ENCODE results near the gene AIPL1.
A peak's percentile ranks its signal among the peaks of the same experiment; 100 is the strongest.

Gene AIPL1

GRCh38 chr17:6430769-6431168 is 4.2 kb downstream of the AIPL1 start:
- in situ Hi-C loops (cut with MboI; ENCODE audit: low pct_unique_long_range_greater_than_20kb, low sequenced_read_pairs, unreplicated experiment) = loop anchor here (10.0 to 25.0 kb wide), 2 partner anchors 718 to 846 kb away; partner anchors contain the start of gene NLRP1
- no peak for DNase-seq (ENCODE audit: low spot score)
- TF ChIP-seq CTCF (IDR thresholded peaks at IDR 0.05; ENCODE audit: extremely low read depth, insufficient read depth, missing control alignments) = peak; percentile 22

GRCh38 chr17:6429266-6429665 is 5.7 kb downstream of the AIPL1 start:
- no peak for TF ChIP-seq CTCF (IDR thresholded peaks at IDR 0.05; ENCODE audit: extremely low read depth, insufficient read depth, missing control alignments)
- in situ Hi-C loops (cut with MboI; ENCODE audit: low pct_unique_long_range_greater_than_20kb, low sequenced_read_pairs, unreplicated experiment) = loop anchor here (25.0 kb wide), 1 partner anchor 717 kb away; no protein-coding TSS in a partner anchor
- DNase-seq (ENCODE audit: low spot score) = no peak

- no peak for DNase-seq (ENCODE audit: low spot score)
- TF ChIP-seq CTCF (IDR thresholded peaks at IDR 0.05; ENCODE audit: extremely low read depth, insufficient read depth, missing control alignments) = no peak
- in situ Hi-C loops (cut with MboI; ENCODE audit: low pct_unique_long_range_greater_than_20kb, low sequenced_read_pairs, unreplicated experiment) = loop anchor here (25.0 kb wide), 1 partner anchor 716 kb away; no protein-coding TSS in a partner anchor
Measured at GRCh38 chr17:6428207-6428965, 6.5 kb downstream of the AIPL1 start.

- TF ChIP-seq CTCF (IDR thresholded peaks at IDR 0.05; ENCODE audit: extremely low read depth, insufficient read depth, missing control alignments) = no peak
- DNase-seq (ENCODE audit: low spot score) = peak; percentile 55
- in situ Hi-C loops (cut with MboI; ENCODE audit: low pct_unique_long_range_greater_than_20kb, low sequenced_read_pairs, unreplicated experiment) = loop anchor here (25.0 kb wide), 1 partner anchor 715 kb away; no protein-coding TSS in a partner anchor
Measured at GRCh38 chr17:6427279-6427781, 7.6 kb downstream of the AIPL1 start.

GRCh38 chr17:6426356-6427101 is 8.4 kb downstream of the AIPL1 start:
- in situ Hi-C loops (cut with MboI; ENCODE audit: low pct_unique_long_range_greater_than_20kb, low sequenced_read_pairs, unreplicated experiment) = loop anchor here (25.0 kb wide), 1 partner anchor 714 kb away; no protein-coding TSS in a partner anchor
- no peak for TF ChIP-seq CTCF (IDR thresholded peaks at IDR 0.05; ENCODE audit: extremely low read depth, insufficient read depth, missing control alignments)
- DNase-seq (ENCODE audit: low spot score) = no peak

- in situ Hi-C loops (cut with MboI; ENCODE audit: low pct_unique_long_range_greater_than_20kb, low sequenced_read_pairs, unreplicated experiment) = loop anchor here (25.0 kb wide), 1 partner anchor 713 kb away; no protein-coding TSS in a partner anchor
- TF ChIP-seq CTCF (IDR thresholded peaks at IDR 0.05; ENCODE audit: extremely low read depth, insufficient read depth, missing control alignments) = no peak
- no peak for DNase-seq (ENCODE audit: low spot score)
Measured at GRCh38 chr17:6425407-6425806, 9.5 kb downstream of the AIPL1 start.

Measured in GM13977 (cell line).